HTR-8/SVneo (cell line): Measurements from ENCODE around the gene CACNA1C.

Experiments used
- DNase-seq: peaks from one replicate; pipeline ENCODE4 v3.0.0; 2011; ENCODE audit warnings: low spot score, mixed read lengths; ENCODE audit not compliant: insufficient read length
- FAIRE-seq: peaks from 2 replicates; lab custom pipeline; 2011; peaks lifted over from hg19 to GRCh38; lab: Jason Lieb, UNC

CACNA1C gene

GRCh38 chr12:2265461-2266167, 212.8 kb downstream of the CACNA1C start:
- no peak for DNase-seq
- FAIRE-seq, result peak; percentile 49

GRCh38 chr12:2266666-2267620, 214.2 kb downstream of the CACNA1C start:
- no peak for DNase-seq
- FAIRE-seq, result no peak

- peak; percentile 73 for DNase-seq
- FAIRE-seq, result peak; percentile 95
Measured at GRCh38 chr12:2267703-2268470, 215.1 kb downstream of the CACNA1C start.

- DNase-seq (peak; percentile 75), FAIRE-seq (peak; percentile 97)
Measured at GRCh38 chr12:2268471-2269286, 215.9 kb downstream of the CACNA1C start.

GRCh38 chr12:2270846-2271245, 218.1 kb downstream of the CACNA1C start:
- DNase-seq, result no peak
- no peak for FAIRE-seq

- FAIRE-seq, result no peak
Measured at GRCh38 chr12:2271961-2272360, 219.2 kb downstream of the CACNA1C start.

GRCh38 chr12:2273288-2273687, 220.5 kb downstream of the CACNA1C start:
- no peak for DNase-seq
- FAIRE-seq, result no peak

More at GRCh38 chr12:2271961-2272360, 219.2 kb downstream of the CACNA1C start:
- no peak for DNase-seq

- peak; percentile 48 for FAIRE-seq
Measured at GRCh38 chr12:2273751-2274150, 221.0 kb downstream of the CACNA1C start.

GRCh38 chr12:2274733-2275132, 221.9 kb downstream of the CACNA1C start:
- no peak for DNase-seq
- FAIRE-seq, result no peak

More at GRCh38 chr12:2273751-2274150, 221.0 kb downstream of the CACNA1C start:
- DNase-seq, result no peak

GRCh38 chr12:2276288-2277033, 223.7 kb downstream of the CACNA1C start:
- no peak for DNase-seq
- FAIRE-seq, result no peak

- no peak for FAIRE-seq
- no peak for DNase-seq
Measured at GRCh38 chr12:2277492-2278155, 224.8 kb downstream of the CACNA1C start.

- FAIRE-seq (no peak), DNase-seq (no peak)
Measured at GRCh38 chr12:2281446-2281845, 228.7 kb downstream of the CACNA1C start.

- FAIRE-seq (no peak), DNase-seq (no peak)
Measured at GRCh38 chr12:2282318-2282717, 229.5 kb downstream of the CACNA1C start.

GRCh38 chr12:2283480-2283879, 230.7 kb downstream of the CACNA1C start:
- DNase-seq (no peak), FAIRE-seq (no peak)

- FAIRE-seq (no peak), DNase-seq (no peak)
Measured at GRCh38 chr12:2283916-2284315, 231.1 kb downstream of the CACNA1C start.

GRCh38 chr12:2284321-2284813, 231.6 kb downstream of the CACNA1C start:
- no peak for DNase-seq
- FAIRE-seq, result no peak

GRCh38 chr12:2284857-2285256, 232.1 kb downstream of the CACNA1C start:
- DNase-seq (peak; percentile 83), FAIRE-seq (peak; percentile 93)

GRCh38 chr12:2285462-2285861, 232.7 kb downstream of the CACNA1C start:
- FAIRE-seq (no peak), DNase-seq (no peak)
